ENCODE data around the gene IGLL1.
A peak's percentile ranks its signal among the peaks of the same experiment; 100 is the strongest.

Gene IGLL1

DNA sequence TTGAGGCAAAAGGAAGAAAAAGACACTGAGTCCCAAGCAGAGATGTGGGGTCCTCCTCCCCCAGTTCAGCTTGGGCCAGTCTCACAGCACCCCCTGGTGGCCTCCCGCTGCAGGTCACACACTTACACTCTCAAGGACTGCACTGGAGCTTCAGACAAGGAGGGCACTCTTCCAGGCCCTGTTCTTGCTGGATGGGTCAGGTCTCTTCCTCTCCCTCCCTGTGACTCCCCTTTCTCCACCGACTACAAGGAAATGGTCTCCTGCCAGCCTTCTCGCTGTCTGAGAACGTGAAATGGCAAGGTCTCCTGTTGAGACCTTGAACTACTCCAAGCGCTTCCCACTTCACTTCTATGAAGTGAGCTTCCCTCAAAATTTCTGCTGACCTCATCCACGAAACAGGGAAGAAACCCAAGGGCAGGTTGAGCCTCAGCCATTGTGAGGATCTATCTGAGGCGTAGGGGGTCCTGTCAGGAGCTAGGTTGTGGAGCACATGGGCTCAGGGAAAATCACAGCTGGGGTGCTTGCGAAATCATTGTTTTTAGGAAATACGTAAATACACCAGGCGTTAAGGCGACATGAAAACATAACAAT is 11.2 kb upstream of the IGLL1 start:
- peak; percentile 83 for DNase-seq

- DNase-seq, result no peak
These were observed 3.7 kb upstream of the IGLL1 start for GRCh38 chr22:23583836-23584235.

GRCh38 chr22:23583153-23583552 is 3.1 kb upstream of the IGLL1 start:
- DNase-seq, result no peak

DNA sequence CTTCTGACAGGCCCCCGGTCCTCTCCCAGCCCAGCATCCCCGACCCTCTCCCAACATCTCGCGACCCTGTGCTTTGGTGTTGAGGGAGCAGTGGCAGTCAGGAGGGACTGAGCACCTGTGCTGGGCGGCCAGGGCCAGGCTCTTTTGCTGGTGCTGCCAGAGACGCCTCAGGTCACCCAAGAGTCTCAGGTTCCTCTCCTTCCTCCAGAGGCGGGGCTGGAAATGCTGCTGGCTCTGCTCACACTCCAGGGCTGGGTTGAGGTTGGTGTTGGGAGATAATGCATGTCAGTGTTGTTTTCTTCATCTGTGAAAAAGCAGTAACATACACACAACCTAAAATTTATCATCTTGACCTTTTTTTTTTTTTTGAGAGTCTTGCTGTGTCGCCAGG is 1.2 kb upstream of the IGLL1 start:
- no peak for DNase-seq

DNA sequence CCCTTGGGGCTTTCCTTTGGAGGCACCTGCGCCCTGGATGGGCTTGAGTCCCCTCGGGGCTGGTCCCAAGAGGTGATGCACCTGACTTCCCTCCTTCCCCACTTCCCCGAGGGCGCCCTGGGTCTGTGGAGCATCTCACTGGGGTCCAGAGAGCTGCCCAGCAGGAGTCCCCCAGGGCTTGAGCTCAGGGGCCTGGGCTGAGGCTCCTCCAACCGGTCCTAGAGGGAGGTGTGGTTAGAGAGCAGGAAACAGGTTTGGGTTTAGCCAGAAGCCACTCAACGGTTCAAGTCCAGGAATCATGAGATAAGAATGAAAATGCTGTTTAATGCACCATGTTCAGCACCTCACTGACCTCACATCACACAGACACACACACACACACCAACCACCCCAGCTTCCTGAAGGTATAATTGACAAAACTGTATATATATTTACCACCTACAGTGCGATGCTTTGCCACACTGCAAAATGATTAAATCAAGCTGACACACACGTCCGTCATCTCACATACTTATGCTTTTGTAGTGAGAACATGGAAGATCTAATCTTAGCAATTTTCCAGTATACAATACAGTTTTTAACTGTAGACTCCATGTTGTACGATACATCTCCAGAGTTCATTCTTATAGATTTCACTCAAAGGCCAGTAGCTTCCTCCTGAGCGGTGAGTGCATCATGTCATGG is 628 bp upstream of the IGLL1 start:
- DNase-seq, result no peak

DNA sequence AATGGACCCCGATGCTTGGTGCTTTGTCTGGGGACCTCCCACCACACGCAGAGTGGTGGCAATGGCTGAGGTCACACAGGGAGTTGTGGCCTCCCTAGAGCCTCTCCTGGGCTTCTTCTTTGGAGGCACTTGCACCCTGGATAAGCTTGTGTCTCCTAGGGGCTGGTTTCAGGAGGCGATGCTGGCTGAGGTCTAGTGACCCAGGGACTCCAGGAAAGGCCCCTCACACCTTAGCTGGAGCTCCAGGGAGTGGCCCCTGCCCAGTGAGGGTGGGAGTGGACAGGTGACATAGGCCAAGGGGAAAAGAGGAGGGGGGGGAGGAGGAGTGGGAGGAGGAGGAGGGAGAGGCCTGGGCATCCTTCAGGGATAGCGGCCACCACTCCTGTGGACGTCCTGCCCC is 810 bp downstream of the IGLL1 start:
- no peak for DNase-seq

GRCh38 chr22:23578306-23578705 is 1.8 kb downstream of the IGLL1 start:
- no peak for DNase-seq

DNA sequence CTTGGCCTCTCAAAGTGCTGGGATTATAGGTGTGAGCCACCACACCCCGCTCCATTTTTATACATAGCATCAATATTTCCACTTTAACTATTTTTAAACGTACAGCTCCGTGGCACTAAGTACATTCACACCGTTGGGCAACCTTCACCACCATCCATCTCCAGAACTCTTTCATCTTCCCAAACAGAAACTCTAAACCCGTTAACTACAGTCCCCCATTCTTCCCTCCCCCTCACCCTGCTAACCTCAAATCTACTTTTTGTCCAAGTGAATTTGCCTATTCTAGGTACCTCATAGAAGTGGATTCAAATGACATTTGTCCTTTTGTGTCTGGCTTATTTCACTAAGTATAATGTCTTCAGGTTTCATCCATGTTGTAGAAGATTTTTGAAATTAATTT is 3.4 kb downstream of the IGLL1 start:
- peak; percentile 2 for DNase-seq

DNA sequence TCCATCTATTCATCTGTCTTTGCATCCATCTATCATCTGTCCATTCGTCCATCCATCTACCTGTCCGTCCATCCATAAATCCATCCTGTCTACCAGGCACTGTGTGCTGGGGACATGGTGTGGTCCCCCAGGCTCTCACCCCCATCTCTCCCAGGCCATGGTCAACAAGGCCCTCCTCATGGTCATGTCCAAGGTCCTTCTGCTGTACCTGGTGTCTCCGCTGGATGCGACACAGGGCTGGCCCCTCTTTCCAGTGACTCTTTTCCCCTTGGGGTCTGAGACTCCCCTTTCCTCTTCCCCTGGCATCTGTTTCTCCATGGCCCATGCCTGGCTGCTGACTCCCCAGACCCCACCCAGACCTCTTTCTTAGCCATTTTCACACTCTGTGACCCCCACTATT is 4.5 kb downstream of the IGLL1 start:
- DNase-seq, result peak; percentile 27

DNA sequence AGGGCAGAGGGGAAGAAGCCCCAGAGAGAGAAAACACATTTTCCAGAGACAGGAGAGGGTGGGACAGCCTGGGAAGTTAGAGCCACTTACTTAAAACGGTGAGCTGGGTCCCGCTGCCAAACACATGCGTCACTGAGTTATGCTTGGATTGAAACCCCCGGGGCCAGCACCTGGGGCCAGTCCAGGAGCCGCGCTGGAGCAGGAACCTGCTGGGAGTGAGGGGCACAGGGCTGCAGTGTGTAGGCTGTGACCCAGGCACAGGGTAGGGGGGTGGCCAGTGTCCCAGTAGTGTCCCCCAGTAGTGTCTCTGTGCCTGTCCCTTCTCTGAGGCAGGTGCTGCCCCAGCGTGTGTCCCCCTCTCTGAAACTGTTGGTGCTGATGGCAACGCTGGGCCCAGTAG is 5.2 kb downstream of the IGLL1 start:
- peak; percentile 61 for DNase-seq

DNA sequence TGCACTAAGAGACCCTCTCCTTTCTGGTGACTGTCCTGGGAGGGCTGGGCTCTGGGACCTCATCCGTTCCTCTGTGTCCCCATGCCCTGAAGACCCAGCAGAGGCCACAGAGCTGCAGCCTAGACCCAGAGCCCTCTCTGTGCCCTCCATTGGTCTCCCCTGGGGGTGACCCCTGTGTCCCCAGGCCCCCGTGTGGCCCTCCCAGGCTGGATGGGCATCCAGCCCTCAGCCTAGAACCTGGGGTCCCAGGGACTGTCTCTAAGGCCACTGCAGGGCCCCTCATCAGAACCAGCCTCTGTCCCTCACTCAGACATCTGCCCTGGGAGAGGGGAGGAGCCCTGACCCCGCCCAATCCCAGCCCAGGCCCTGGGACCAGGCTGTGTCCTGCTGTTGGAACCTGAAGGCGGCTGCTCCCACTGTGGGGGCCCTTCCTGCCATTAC is 5.7 kb downstream of the IGLL1 start:
- DNase-seq, result peak; percentile 36

DNA sequence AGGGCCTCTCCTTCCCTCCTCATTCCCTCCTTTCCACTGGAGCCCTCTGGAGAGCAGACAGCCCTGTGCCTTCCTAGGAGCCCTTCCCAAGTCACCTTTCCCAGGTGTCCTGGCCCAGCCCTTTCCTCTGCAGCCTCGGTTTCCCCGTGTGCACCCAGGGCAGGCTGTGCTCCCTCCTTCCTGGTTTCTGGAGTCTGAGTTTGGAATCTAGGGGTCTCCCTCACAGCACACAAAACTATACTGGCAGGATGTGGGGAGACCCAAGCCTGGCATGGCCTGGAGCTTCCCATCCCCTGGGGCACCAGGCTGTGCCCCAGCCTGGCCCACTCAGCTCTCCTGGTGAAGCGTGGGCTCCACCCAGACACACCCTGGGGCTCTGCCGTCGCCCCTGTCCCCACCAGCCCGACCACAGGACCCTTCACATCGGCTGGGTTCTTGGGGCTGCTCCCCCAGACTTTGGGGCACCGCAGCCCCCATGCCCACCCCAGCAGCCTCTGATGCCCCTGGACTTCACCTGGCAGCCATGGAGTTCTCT is 6.3 kb downstream of the IGLL1 start:
- DNase-seq, result peak; percentile 14

- peak; percentile 59 for DNase-seq
These were observed 7.0 kb downstream of the IGLL1 start for GRCh38 chr22:23573106-23573505.

- DNase-seq, result peak; percentile 14
These were observed 8.6 kb downstream of the IGLL1 start for GRCh38 chr22:23571486-23571885.

DNA sequence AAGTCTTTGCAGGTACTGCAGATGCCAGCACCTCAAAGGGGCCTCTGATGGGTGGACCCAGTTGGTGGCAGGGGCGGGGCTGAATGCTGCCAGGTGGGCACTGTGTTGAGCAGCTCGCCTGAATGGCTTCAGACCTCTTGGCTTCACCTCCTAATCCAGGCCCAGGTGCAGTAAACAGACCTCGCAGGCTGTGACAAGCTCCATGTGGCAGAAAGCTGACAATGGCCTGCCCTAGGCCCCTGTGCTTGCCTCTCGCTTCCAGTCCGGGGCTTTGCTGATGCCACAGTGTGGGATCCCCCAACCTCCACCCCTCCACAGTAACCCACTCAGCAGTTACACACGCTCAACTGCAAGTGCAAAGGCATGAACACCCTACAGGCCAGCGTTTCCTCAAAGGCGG is 9.4 kb downstream of the IGLL1 start:
- peak; percentile 56 for DNase-seq

- DNase-seq, result peak; percentile 13
These were observed 10.4 kb downstream of the IGLL1 start for GRCh38 chr22:23569716-23570115.

GRCh38 chr22:23569291-23569690 is 10.8 kb downstream of the IGLL1 start:
- no peak for DNase-seq

DNA sequence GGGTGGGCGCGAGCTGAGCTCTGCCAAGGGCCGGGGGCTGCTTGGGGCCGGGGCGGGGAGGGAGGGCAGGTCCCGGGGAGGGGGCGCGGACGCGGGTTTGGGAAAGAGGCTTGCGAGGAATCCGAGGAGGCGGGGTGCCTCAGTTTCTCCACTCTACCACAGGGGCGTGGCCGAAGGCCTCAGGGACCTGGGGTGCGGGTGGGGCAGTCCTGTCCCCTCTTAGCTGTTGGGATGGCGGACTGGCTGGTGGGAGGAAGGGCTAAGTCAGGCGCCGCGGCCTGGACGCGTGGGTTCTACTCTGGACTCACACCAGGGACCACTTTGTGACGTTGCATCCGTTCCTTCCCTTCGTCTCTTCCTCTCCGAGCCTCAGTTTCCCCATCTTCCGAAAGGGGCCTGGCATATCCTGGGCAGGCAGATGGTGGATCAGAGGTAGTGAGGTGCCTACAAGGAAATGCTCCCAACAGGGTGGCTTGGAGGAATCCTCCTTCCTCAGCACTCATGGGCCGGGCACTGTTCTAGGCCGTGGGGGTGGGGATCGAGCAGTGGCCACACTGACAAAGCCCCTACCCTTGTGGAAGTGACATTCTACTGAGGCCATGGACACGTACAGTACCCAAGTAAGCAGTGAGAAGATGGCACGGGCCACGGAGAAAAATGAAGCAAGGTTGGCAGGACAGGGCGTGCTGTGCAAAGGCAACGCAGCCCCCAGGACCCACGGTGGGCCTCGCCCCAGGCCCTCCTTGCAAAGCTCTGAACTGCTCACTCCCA is 13.2 kb downstream of the IGLL1 start:
- peak; percentile 41 for DNase-seq

GRCh38 chr22:23565915-23566704 is 14.0 kb downstream of the IGLL1 start:
- DNase-seq, result peak; percentile 58

DNA sequence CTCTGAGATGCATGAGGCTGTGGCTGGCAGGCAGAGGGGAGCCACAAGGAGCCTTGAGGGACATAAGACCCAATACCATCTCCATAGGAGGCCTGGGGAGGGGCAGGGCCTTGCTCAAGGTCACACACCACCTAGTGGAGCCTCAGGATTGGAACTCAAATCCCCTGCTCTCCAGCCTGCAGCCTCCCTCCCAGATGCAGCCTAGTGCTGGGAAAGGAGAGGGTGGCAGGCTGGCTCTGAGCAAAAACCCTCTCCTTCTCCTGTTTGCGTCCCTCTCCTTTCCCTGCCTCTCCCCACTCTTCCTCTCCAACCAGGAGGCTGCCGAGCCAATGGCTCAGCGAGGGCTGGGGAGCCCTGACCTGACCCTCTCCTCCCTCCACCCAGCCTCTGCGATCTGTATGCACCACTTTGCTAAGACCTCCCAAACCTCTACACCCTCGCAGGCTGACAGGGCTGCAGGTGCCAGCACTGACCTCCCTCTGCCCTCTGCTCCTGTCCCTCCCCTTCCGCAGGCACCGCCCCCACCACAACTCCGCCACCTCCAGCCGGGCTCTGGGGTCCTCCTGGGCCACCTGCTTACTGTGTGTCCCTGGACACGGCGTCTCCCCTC is 14.7 kb downstream of the IGLL1 start:
- peak; percentile 58 for DNase-seq

DNA sequence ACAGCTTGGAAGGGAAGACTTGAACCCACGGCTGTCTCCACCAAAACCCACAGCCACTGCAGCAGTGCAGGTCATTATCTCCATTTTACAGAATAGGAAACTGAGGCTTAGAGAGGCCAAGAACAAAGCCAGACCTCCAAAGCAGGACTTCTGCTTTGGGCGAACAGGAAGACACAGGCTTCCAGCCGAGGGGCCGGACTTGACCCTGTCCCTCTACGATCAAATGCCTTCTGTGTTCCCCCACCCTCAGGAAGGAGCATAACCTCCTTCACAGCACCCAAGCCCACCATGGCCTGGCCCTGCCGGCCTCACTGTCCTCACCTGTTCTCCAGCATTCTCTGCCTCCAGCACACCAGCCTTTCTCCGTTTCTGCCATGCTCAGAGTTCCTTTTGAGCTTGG is 15.8 kb downstream of the IGLL1 start:
- DNase-seq, result peak; percentile 28

- peak; percentile 5 for DNase-seq
These were observed 17.0 kb downstream of the IGLL1 start for GRCh38 chr22:23563111-23563510.

DNA sequence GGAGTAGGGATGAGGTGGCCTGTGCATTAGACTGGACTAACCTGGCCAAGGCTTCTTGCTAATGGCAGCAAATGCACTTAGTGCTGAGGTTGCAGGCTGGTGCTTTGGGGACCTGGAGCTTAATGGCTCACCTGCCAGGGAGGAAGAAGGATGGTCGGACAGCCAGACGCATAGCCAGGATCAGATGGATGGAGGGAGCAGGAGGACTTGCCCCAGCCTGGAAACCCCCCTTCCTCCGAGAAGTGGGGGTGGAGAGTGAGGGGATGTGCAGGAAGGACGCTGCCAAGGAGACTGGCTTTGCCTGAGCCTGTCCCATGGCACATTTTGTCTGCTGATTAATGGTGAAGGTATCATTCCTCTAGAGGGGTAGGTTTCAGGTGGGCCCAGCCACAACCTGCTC is 17.9 kb downstream of the IGLL1 start:
- peak; percentile 33 for DNase-seq

Measured in activated effector memory CD4-positive, alpha-beta T cell treated with anti-CD3 and anti-CD28 coated beads, Interleukin-2, amount 50 U/mL, for 16 hours (primary cell).